Measurements from ENCODE around the gene NKAIN1. TPM values are rescaled to one million over a fixed set of nuclear protein-coding genes. Genes with fewer than 3 reads are reported as not detected.
A peak's percentile ranks its signal among the peaks of the same experiment; 100 is the strongest.

Gene NKAIN1
- polyA plus RNA-seq, 3 donors = not detected

DNA sequence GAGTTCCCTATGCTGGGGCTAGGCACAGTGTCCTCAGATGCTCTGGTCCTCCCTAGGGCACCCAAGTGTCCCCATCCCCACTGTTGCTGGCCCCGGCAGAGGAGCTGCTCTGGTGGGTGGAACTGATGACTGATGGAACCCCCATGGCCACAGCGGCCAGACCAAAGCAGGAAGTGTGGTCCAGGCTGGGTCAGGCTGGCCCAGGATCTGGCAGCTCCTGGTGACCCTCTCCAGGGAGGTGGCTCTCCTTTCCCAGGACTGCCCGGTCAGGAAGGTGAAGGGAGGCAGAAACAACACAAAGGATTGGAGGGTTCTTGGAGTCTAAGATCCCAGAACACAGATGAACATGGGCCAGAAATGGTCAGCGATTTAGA, 1.1 kb downstream of the NKAIN1 start:
- Mint-ChIP-seq H3K36me3 (peaks cover 0 to 7% of the 10 kb centered on the region in 2 donors), H3K27ac (peak overlapping the region in 1 of 7 donors; percentile 50), H3K4me1 (peaks cover 14% of the 10 kb centered on the region), H3K9me3 (peaks cover 0 to 10% (median 5%) of the 10 kb centered on the region in 7 donors), H3K4me3 (peak overlapping the region; percentile 16 to 80), H3K27me3 (ENCODE audit: low read depth in 3 of 3) (peaks cover 61 to 79% (median 74%) of the 10 kb centered on the region in 3 donors)
- H3K36me3 ChIP-seq (replicated peaks in 1 of 2; ENCODE audit: control insufficient read depth in 1 of 2, insufficient read depth in 2 of 2, low read length in 2 of 2) = no peaks in the 10 kb centered on the region
- peaks cover 4% of the 10 kb centered on the region in 2 donors for H3K4me1 ChIP-seq (ENCODE audit: control insufficient read depth in 1 of 2, insufficient read depth in 2 of 2, low read length in 2 of 2)
- peaks cover 0 to 8% of the 10 kb centered on the region in 2 donors for H3K9me3 ChIP-seq (replicated peaks in 1 of 2; ENCODE audit: control insufficient read depth in 1 of 2, insufficient read depth in 1 of 2, low read length in 2 of 2)
- no peak for DNase-seq
- 22% methylated on average over 3 of the region's 4 CpGs for WGBS (ENCODE audit: insufficient coverage)
- H3K4me2 ChIP-seq (replicated peaks; ENCODE audit: extremely low read depth, low read length, poor library complexity, severe bottlenecking) = no peak overlapping the region
- H3K9ac ChIP-seq (ENCODE audit: insufficient read depth, low read length, poor library complexity, severe bottlenecking) = no peak overlapping the region
- H3K27me3 ChIP-seq (ENCODE audit: control insufficient read depth in 2 of 2, insufficient read depth in 2 of 2, low read length in 2 of 2) = peaks cover 46 to 64% of the 10 kb centered on the region in 2 donors
- no peak overlapping the region for H2AFZ ChIP-seq (ENCODE audit: insufficient read depth, low read depth, low read length, poor library complexity, severe bottlenecking)
- H3K27ac ChIP-seq (ENCODE audit: low read depth in 1 of 2, low read length in 2 of 2) = no peak overlapping the region
- H4K20me1 ChIP-seq (ENCODE audit: insufficient read depth, low read length) = no peaks in the 10 kb centered on the region
- no peak for TF ChIP-seq CTCF (IDR thresholded peaks at IDR 0.05)
- no peaks in the 10 kb centered on the region for H3K79me2 ChIP-seq (ENCODE audit: insufficient read depth, low read length)
- intact Hi-C loops (cut with micrococcal nuclease) = no loop called here
- H3K4me3 ChIP-seq (replicated peaks in 1 of 3; ENCODE audit: low read depth in 2 of 3, low read length in 3 of 3) = no peak overlapping the region

- peaks cover 28 to 44% of the 10 kb centered on the region in 2 donors for H3K27me3 ChIP-seq (ENCODE audit: control insufficient read depth in 2 of 2, insufficient read depth in 2 of 2, low read length in 2 of 2)
- no peak overlapping the region for H3K27ac Mint-ChIP-seq
Measured at GRCh38 chr1:31234870-31235269, 4.8 kb downstream of the NKAIN1 start.

More at GRCh38 chr1:31234870-31235269, 4.8 kb downstream of the NKAIN1 start:
- H2AFZ ChIP-seq (ENCODE audit: insufficient read depth, low read depth, low read length, poor library complexity, severe bottlenecking) = no peak overlapping the region
- H3K9ac ChIP-seq (ENCODE audit: insufficient read depth, low read length, poor library complexity, severe bottlenecking) = no peak overlapping the region
- H4K20me1 ChIP-seq (ENCODE audit: insufficient read depth, low read length) = no peaks in the 10 kb centered on the region
- Mint-ChIP-seq H3K27me3 (ENCODE audit: low read depth in 3 of 3) (peaks cover 38 to 53% (median 43%) of the 10 kb centered on the region in 3 donors), H3K4me1 (peaks cover 6% of the 10 kb centered on the region), H3K9me3 (peaks cover 0 to 11% (median 5%) of the 10 kb centered on the region in 7 donors), H3K4me3 (no peak overlapping the region), H3K36me3 (peaks cover 0 to 4% of the 10 kb centered on the region in 2 donors)
- intact Hi-C loops (cut with micrococcal nuclease) = no loop called here
- WGBS (ENCODE audit: insufficient coverage) = no CpG with 5 or more reads among the region's 4 CpGs
- H3K27ac ChIP-seq (ENCODE audit: low read depth in 1 of 2, low read length in 2 of 2) = no peak overlapping the region
- no peaks in the 10 kb centered on the region for H3K79me2 ChIP-seq (ENCODE audit: insufficient read depth, low read length)
- no peaks in the 10 kb centered on the region for H3K36me3 ChIP-seq (replicated peaks in 1 of 2; ENCODE audit: control insufficient read depth in 1 of 2, insufficient read depth in 2 of 2, low read length in 2 of 2)
- DNase-seq = no peak
- no peak for TF ChIP-seq CTCF (IDR thresholded peaks at IDR 0.05)
- H3K4me3 ChIP-seq (replicated peaks in 1 of 3; ENCODE audit: low read depth in 2 of 3, low read length in 3 of 3) = no peak overlapping the region
- H3K4me1 ChIP-seq (ENCODE audit: control insufficient read depth in 1 of 2, insufficient read depth in 2 of 2, low read length in 2 of 2) = peaks cover 0 to 3% of the 10 kb centered on the region in 2 donors
- peaks cover 0 to 8% of the 10 kb centered on the region in 2 donors for H3K9me3 ChIP-seq (replicated peaks in 1 of 2; ENCODE audit: control insufficient read depth in 1 of 2, insufficient read depth in 1 of 2, low read length in 2 of 2)
- no peak overlapping the region for H3K4me2 ChIP-seq (replicated peaks; ENCODE audit: extremely low read depth, low read length, poor library complexity, severe bottlenecking)

All from CD14-positive monocyte (primary cell).